C4-2B (cell line): ENCODE measurements around the gene XPR1.

Experiments
- H3K27ac ChIP-seq: fragments of 450-650 bp; 2 replicates; pipeline ENCODE4 v1.5.1; 2017
- CTCF ChIP-seq: fragments of 450-650 bp; conservative IDR thresholded peaks from 2 replicates; pipeline ENCODE4 v1.5.1; 2017; ENCODE audit warnings: mild to moderate bottlenecking
- ZFX ChIP-seq: fragments of 450-650 bp; IDR thresholded peaks from 2 replicates; pipeline ENCODE4 v1.6.1; 2017

The XPR1 gene

GRCh38 chr1:180929389-180929788, 297.6 kb downstream of the XPR1 start:
- H3K27ac ChIP-seq: no peak overlapping the region
- TF ChIP-seq ZFX: no peak
- TF ChIP-seq CTCF: no peak

- H3K27ac ChIP-seq: no peak overlapping the region
- TF ChIP-seq ZFX: no peak
- TF ChIP-seq CTCF: no peak
Measured at GRCh38 chr1:180930687-180931086, 298.9 kb downstream of the XPR1 start.

- no peak overlapping the region for H3K27ac ChIP-seq
- TF ChIP-seq CTCF (no peak), ZFX (no peak)
Measured at GRCh38 chr1:180931529-180931928, 299.7 kb downstream of the XPR1 start.

GRCh38 chr1:180932378-180932777, 300.6 kb downstream of the XPR1 start:
- TF ChIP-seq CTCF: no peak
- TF ChIP-seq ZFX: no peak
- H3K27ac ChIP-seq: no peak overlapping the region

GRCh38 chr1:180933141-180933540, 301.3 kb downstream of the XPR1 start:
- no peak overlapping the region for H3K27ac ChIP-seq
- TF ChIP-seq ZFX: no peak
- no peak for TF ChIP-seq CTCF

GRCh38 chr1:180934563-180934962, 302.7 kb downstream of the XPR1 start:
- TF ChIP-seq ZFX: no peak
- no peak for TF ChIP-seq CTCF
- H3K27ac ChIP-seq: no peak overlapping the region

GRCh38 chr1:180935326-180936109, 303.7 kb downstream of the XPR1 start:
- no peak overlapping the region for H3K27ac ChIP-seq
- no peak for TF ChIP-seq CTCF
- TF ChIP-seq ZFX: no peak
